HepG2 (cell line): ENCODE measurements around the gene TRIAP1. TPM values are rescaled to one million over a fixed set of nuclear protein-coding genes. Genes with fewer than 3 reads are reported as not detected.

ENCODE experiments used
- PAX8 ChIP-seq: sonication (generic); formaldehyde crosslinking; IDR thresholded peaks from 2 replicates; pipeline ENCODE4 v1.8.0; 2022; ENCODE audit warnings: mild to moderate bottlenecking, missing genetic modification reagents, borderline replicate concordance
- XRCC5 ChIP-seq: fragments of 200-400 bp; formaldehyde crosslinking; optimal IDR thresholded peaks from 2 replicates; pipeline ENCODE3; 2017; ENCODE audit warnings: mild to moderate bottlenecking, low read length
- ZNF234 ChIP-seq: sonication (generic); formaldehyde crosslinking; conservative IDR thresholded peaks from 2 replicates; pipeline ENCODE4 v1.5.1; 2020; ENCODE audit warnings: mild to moderate bottlenecking, missing genetic modification reagents
- ZNF331 ChIP-seq: sonication (generic); formaldehyde crosslinking; IDR thresholded peaks from 2 replicates; pipeline ENCODE4 v1.4.0; 2020; ENCODE audit warnings: missing genetic modification reagents
- ZNF614 ChIP-seq: IDR thresholded peaks from 2 replicates; pipeline ENCODE4 v1.6.1; 2018; ENCODE audit warnings: missing biosample characterization, missing genetic modification reagents, inconsistent platforms, borderline replicate concordance
- polyA plus RNA-seq, 8 experiments: library from polyadenylated mRNA; depleted of rRNA in 3 of 8; stranded (reverse) in 7 of 8; unstranded in 1 of 8; fragments of >200 nt; fragmentation: Illumina TruSeq in 4 of 8; extraction: Trizol in 4 of 8; gene quantifications; 2 replicates each; pipeline versions ENCODE4 v1.2.1 to v1.2.3, GENCODE V29; 2011 to 2016; ENCODE audit warnings: low read depth in 4 of 8, missing spikeins in 1 of 8, mixed read lengths in 1 of 8; ENCODE audit not compliant: insufficient read depth in 1 of 8
- total RNA-seq, 5 experiments: library from RNA; depleted of rRNA; stranded (reverse); fragments of >200 nt; fragmentation: Illumina TruSeq; extraction: Trizol; gene quantifications; 2 replicates each; pipeline ENCODE4 v1.2.3, GENCODE V29; 2016; ENCODE audit warnings: low read depth in 1 of 5
- TF ChIP-seq, protein P1 (sequence below): sonication (generic); formaldehyde crosslinking; IDR thresholded peaks from 2 replicates; pipeline ENCODE4 v1.4.0; 2020; ENCODE audit warnings: missing genetic modification reagents, borderline replicate concordance
- TF ChIP-seq, protein P2 (sequence below), 2 experiments: fragments of 450-650 bp in 1 of 2; sonication (generic) in 1 of 2; formaldehyde crosslinking in 1 of 2; IDR thresholded peaks; 2 replicates each; pipeline versions ENCODE4 v1.6.1 to v1.8.0; 2016 to 2022; ENCODE audit warnings: antibody characterized with exemption in 1 of 2, mild to moderate bottlenecking in 1 of 2, missing genetic modification reagents in 1 of 2
- TF ChIP-seq, protein P3 (sequence below): sonication (generic); formaldehyde crosslinking; IDR thresholded peaks from 2 replicates; pipeline ENCODE4 v1.4.0; 2020; ENCODE audit warnings: mild to moderate bottlenecking, missing genetic modification reagents, borderline replicate concordance

TRIAP1 gene
- total and polyA plus RNA-seq, 2 of the 13 experiments (the other 11 are each of a cell fraction or from before 2014, with no cell fraction given), result 55.0 to 117 TPM

DNA sequence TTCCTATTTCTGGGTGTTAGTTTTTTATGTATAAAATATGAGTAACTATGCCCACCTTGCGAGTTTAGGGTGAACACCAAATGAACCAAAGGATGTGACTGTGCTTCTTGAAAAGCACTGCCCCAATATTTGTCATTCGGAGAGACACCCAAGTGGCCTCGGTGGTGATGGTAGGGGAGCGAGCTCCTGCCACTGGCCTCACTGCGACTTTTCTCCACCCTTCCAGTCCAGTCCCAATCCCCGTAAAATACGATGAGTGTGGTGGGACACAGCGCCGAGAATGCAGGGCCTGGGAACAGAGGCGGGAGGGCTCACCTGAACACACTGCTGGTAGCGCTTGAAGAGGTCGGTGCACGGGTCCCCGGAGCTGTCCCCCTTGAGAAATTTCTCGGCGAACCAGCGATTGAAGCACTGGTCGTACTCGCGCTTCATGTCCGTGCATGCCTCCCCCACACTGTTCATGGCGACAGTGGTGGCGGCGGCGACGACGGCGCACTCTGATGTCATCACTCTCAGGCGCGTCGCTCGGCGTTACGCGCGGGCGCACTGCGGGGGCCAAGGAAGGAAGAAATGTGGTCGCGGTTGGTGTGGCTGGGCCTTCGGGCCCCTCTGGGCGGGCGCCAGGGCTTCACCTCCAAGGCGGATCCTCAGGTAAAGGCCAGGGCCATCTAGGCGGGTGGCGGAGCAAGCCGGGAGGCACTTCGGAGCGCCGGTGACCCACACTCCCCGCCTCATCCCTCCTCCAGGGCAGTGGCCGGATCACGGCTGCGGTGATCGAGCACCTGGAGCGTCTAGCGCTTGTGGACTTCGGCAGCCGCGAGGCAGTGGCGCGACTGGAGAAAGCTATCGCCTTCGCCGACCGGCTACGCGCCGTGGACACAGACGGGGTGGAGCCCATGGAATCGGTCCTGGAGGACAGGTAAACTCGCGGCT lies at the start of gene TRIAP1, which contains the start of gene GATC (continued):
- TF ChIP-seq, protein P1, sequence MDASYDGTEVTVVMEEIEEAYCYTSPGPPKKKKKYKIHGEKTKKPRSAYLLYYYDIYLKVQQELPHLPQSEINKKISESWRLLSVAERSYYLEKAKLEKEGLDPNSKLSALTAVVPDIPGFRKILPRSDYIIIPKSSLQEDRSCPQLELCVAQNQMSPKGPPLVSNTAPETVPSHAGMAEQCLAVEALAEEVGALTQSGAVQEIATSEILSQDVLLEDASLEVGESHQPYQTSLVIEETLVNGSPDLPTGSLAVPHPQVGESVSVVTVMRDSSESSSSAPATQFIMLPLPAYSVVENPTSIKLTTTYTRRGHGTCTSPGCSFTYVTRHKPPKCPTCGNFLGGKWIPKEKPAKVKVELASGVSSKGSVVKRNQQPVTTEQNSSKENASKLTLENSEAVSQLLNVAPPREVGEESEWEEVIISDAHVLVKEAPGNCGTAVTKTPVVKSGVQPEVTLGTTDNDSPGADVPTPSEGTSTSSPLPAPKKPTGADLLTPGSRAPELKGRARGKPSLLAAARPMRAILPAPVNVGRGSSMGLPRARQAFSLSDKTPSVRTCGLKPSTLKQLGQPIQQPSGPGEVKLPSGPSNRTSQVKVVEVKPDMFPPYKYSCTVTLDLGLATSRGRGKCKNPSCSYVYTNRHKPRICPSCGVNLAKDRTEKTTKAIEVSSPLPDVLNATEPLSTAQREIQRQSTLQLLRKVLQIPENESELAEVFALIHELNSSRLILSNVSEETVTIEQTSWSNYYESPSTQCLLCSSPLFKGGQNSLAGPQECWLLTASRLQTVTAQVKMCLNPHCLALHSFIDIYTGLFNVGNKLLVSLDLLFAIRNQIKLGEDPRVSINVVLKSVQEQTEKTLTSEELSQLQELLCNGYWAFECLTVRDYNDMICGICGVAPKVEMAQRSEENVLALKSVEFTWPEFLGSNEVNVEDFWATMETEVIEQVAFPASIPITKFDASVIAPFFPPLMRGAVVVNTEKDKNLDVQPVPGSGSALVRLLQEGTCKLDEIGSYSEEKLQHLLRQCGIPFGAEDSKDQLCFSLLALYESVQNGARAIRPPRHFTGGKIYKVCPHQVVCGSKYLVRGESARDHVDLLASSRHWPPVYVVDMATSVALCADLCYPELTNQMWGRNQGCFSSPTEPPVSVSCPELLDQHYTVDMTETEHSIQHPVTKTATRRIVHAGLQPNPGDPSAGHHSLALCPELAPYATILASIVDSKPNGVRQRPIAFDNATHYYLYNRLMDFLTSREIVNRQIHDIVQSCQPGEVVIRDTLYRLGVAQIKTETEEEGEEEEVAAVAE (CRISPR knock-in tag), result peak; percentile 88
- TF ChIP-seq XRCC5, result peak; percentile 76
- TF ChIP-seq, protein P2, sequence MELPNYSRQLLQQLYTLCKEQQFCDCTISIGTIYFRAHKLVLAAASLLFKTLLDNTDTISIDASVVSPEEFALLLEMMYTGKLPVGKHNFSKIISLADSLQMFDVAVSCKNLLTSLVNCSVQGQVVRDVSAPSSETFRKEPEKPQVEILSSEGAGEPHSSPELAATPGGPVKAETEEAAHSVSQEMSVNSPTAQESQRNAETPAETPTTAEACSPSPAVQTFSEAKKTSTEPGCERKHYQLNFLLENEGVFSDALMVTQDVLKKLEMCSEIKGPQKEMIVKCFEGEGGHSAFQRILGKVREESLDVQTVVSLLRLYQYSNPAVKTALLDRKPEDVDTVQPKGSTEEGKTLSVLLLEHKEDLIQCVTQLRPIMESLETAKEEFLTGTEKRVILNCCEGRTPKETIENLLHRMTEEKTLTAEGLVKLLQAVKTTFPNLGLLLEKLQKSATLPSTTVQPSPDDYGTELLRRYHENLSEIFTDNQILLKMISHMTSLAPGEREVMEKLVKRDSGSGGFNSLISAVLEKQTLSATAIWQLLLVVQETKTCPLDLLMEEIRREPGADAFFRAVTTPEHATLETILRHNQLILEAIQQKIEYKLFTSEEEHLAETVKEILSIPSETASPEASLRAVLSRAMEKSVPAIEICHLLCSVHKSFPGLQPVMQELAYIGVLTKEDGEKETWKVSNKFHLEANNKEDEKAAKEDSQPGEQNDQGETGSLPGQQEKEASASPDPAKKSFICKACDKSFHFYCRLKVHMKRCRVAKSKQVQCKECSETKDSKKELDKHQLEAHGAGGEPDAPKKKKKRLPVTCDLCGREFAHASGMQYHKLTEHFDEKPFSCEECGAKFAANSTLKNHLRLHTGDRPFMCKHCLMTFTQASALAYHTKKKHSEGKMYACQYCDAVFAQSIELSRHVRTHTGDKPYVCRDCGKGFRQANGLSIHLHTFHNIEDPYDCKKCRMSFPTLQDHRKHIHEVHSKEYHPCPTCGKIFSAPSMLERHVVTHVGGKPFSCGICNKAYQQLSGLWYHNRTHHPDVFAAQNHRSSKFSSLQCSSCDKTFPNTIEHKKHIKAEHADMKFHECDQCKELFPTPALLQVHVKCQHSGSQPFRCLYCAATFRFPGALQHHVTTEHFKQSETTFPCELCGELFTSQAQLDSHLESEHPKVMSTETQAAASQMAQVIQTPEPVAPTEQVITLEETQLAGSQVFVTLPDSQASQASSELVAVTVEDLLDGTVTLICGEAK (IDR thresholded peaks at IDR 0.05), result no peak
- TF ChIP-seq, protein P2 (CRISPR knock-in tag; IDR thresholded peaks at IDR 0.05), result peak; percentile 85
- peak; percentile 82 for TF ChIP-seq ZNF331 (CRISPR knock-in tag)
- TF ChIP-seq ZNF614 (CRISPR knock-in tag), result peak; percentile 83; the same call in 1 of the 2 replicates
- peak; percentile 88; the same call in 1 of the 2 replicates for TF ChIP-seq PAX8 (CRISPR knock-in tag)
- TF ChIP-seq, protein P3, sequence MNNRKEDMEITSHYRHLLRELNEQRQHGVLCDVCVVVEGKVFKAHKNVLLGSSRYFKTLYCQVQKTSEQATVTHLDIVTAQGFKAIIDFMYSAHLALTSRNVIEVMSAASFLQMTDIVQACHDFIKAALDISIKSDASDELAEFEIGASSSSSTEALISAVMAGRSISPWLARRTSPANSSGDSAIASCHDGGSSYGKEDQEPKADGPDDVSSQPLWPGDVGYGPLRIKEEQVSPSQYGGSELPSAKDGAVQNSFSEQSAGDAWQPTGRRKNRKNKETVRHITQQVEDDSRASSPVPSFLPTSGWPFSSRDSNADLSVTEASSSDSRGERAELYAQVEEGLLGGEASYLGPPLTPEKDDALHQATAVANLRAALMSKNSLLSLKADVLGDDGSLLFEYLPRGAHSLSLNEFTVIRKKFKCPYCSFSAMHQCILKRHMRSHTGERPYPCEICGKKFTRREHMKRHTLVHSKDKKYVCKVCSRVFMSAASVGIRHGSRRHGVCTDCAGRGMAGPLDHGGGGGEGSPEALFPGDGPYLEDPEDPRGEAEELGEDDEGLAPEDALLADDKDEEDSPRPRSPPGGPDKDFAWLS (CRISPR knock-in tag), result no peak
- TF ChIP-seq ZNF234 (CRISPR knock-in tag), result no peak
